ENCODE measurements around the gene SMARCA4.

DNA sequence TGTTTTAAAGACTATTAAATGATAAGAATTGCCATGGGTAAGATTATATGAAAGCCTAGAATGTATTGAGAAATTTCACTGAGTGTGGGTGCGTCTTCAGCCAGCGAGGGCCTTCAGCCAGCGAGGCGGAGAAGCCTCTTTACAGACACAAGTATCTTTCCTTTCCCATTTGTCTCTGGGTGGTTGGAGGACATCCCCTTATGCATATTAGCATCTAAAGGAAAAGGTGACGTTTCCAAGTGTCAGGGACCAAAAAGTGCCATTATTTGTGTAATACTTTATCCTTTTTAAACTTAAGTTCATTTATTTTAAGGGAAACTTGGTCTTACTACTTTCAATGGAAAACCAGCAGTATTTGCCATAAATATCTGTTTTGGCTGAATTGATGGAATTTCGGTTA, 22.2 kb downstream of the SMARCA4 start:
- TF ChIP-seq, protein P1, sequence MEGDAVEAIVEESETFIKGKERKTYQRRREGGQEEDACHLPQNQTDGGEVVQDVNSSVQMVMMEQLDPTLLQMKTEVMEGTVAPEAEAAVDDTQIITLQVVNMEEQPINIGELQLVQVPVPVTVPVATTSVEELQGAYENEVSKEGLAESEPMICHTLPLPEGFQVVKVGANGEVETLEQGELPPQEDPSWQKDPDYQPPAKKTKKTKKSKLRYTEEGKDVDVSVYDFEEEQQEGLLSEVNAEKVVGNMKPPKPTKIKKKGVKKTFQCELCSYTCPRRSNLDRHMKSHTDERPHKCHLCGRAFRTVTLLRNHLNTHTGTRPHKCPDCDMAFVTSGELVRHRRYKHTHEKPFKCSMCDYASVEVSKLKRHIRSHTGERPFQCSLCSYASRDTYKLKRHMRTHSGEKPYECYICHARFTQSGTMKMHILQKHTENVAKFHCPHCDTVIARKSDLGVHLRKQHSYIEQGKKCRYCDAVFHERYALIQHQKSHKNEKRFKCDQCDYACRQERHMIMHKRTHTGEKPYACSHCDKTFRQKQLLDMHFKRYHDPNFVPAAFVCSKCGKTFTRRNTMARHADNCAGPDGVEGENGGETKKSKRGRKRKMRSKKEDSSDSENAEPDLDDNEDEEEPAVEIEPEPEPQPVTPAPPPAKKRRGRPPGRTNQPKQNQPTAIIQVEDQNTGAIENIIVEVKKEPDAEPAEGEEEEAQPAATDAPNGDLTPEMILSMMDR (IDR thresholded peaks at IDR 0.05), result no peak
- TF ChIP-seq POLR2A (IDR thresholded peaks at IDR 0.05), result no peak
